SK-N-SH treated with all-trans-retinoic acid at 6 μM for 48 hours (cell line): ENCODE measurements around the gene SLC6A18.

Experiments used
- ATAC-seq: fragments of 200-7000 bp; cut with Tn5 transposase; 3 replicates; pipeline ENCODE4 v1.9.1; 2020; ENCODE audit warnings: mild to moderate bottlenecking, moderate library complexity
- ARNTL ChIP-seq: fragments of 450-650 bp; formaldehyde crosslinking; IDR thresholded peaks from 2 replicates; pipeline ENCODE4 v1.5.0; 2020; ENCODE audit warnings: low read depth, mild to moderate bottlenecking, moderate library complexity, borderline replicate concordance
- BACH2 ChIP-seq: fragments of 250-450 bp; sonication (Bioruptor Pico); IDR thresholded peaks from 2 replicates; pipeline ENCODE4 v1.9.0; 2021; ENCODE audit warnings: mild to moderate bottlenecking, borderline replicate concordance
- CREB5 ChIP-seq: fragments of 250-450 bp; sonication (Bioruptor Pico); IDR thresholded peaks from 2 replicates; pipeline ENCODE4 v1.5.1; 2020; ENCODE audit warnings: low read depth, mild to moderate bottlenecking, moderate library complexity
- CSDC2 ChIP-seq: fragments of 250-450 bp; sonication (Bioruptor Pico); IDR thresholded peaks from 2 replicates; pipeline ENCODE4 v1.5.0; 2020; ENCODE audit warnings: mild to moderate bottlenecking, moderate library complexity
- CSRNP3 ChIP-seq: fragments of 250-450 bp; sonication (Bioruptor Pico); IDR thresholded peaks from 2 replicates; pipeline ENCODE4 v1.5.1; 2021; ENCODE audit warnings: mild to moderate bottlenecking, moderate library complexity
- ESRRG ChIP-seq: fragments of 250-450 bp; sonication (Bioruptor Pico); IDR thresholded peaks from 2 replicates; pipeline ENCODE4 v1.6.1; 2021; ENCODE audit warnings: mild to moderate bottlenecking
- GLIS3 ChIP-seq: fragments of 250-450 bp; sonication (Bioruptor Pico); IDR thresholded peaks from 2 replicates; pipeline ENCODE4 v1.5.0; 2020; ENCODE audit warnings: mild to moderate bottlenecking, moderate library complexity
- ISL1 ChIP-seq: fragments of 250-450 bp; sonication (Bioruptor Pico); IDR thresholded peaks from 2 replicates; pipeline ENCODE4 v2.1.2; 2022; ENCODE audit warnings: mild to moderate bottlenecking, moderate library complexity
- OSR1 ChIP-seq: fragments of 250-450 bp; sonication (Bioruptor Pico); IDR thresholded peaks from 2 replicates; pipeline ENCODE4 v1.8.0; 2022; ENCODE audit warnings: moderate library complexity, mild to moderate bottlenecking, inconsistent platforms
- POU6F1 ChIP-seq: fragments of 250-450 bp; sonication (Bioruptor Pico); IDR thresholded peaks from 2 replicates; pipeline ENCODE4 v1.8.0; 2021; ENCODE audit warnings: low read depth, mild to moderate bottlenecking, moderate library complexity, borderline replicate concordance
- PPARA ChIP-seq: fragments of 250-450 bp; sonication (Bioruptor Pico); IDR thresholded peaks from 2 replicates; pipeline ENCODE4 v1.5.0; 2020; ENCODE audit warnings: mild to moderate bottlenecking, borderline replicate concordance
- RARB ChIP-seq: fragments of 250-450 bp; sonication (Bioruptor Pico); IDR thresholded peaks from 2 replicates; pipeline ENCODE4 v1.8.0; 2021; ENCODE audit warnings: mild to moderate bottlenecking, moderate library complexity
- SNAI2 ChIP-seq: fragments of 250-450 bp; sonication (Bioruptor Pico); IDR thresholded peaks from 2 replicates; pipeline ENCODE4 v1.5.0; 2020; ENCODE audit warnings: mild to moderate bottlenecking, moderate library complexity
- TCF4 ChIP-seq: fragments of 250-450 bp; sonication (Bioruptor Pico); IDR thresholded peaks from 2 replicates; pipeline ENCODE4 v1.8.0; 2021; ENCODE audit warnings: mild to moderate bottlenecking, moderate library complexity, borderline replicate concordance
- TOX ChIP-seq: fragments of 250-450 bp; sonication (Bioruptor Pico); IDR thresholded peaks from 2 replicates; pipeline ENCODE4 v1.8.0; 2021; ENCODE audit warnings: mild to moderate bottlenecking, moderate library complexity, borderline replicate concordance
- TSHZ2 ChIP-seq: fragments of 250-450 bp; sonication (Bioruptor Pico); IDR thresholded peaks from 2 replicates; pipeline ENCODE4 v1.5.0; 2020; ENCODE audit warnings: mild to moderate bottlenecking, moderate library complexity
- ZC3H10 ChIP-seq: fragments of 250-450 bp; sonication (Bioruptor Pico); IDR thresholded peaks from 2 replicates; pipeline ENCODE4 v1.5.1; 2021; ENCODE audit warnings: mild to moderate bottlenecking, moderate library complexity
- ZFP3 ChIP-seq: fragments of 250-450 bp; sonication (Bioruptor Pico); IDR thresholded peaks from 2 replicates; pipeline ENCODE4 v1.5.0; 2020; ENCODE audit warnings: mild to moderate bottlenecking, moderate library complexity
- ZFP30 ChIP-seq: fragments of 450-650 bp; formaldehyde crosslinking; IDR thresholded peaks from 2 replicates; pipeline ENCODE4 v1.5.0; 2022; ENCODE audit warnings: mild to moderate bottlenecking, moderate library complexity
- ZNF565 ChIP-seq: fragments of 450-650 bp; formaldehyde crosslinking; conservative IDR thresholded peaks from 2 replicates; pipeline ENCODE4 v1.5.0; 2020; ENCODE audit warnings: low read depth, mild to moderate bottlenecking, moderate library complexity
- ZNF70 ChIP-seq: fragments of 450-650 bp; formaldehyde crosslinking; IDR thresholded peaks from 2 replicates; pipeline ENCODE4 v1.5.0; 2020; ENCODE audit warnings: mild to moderate bottlenecking, moderate library complexity
- ZNF8 ChIP-seq: fragments of 450-650 bp; formaldehyde crosslinking; IDR thresholded peaks from 2 replicates; pipeline ENCODE4 v1.5.0; 2020; ENCODE audit warnings: mild to moderate bottlenecking, moderate library complexity

SLC6A18 gene

GRCh38 chr5:1189269-1189668 lies 35.9 kb upstream of the SLC6A18 start (continued):
- no peak for TF ChIP-seq POU6F1
- TF ChIP-seq ARNTL (CRISPR knock-in tag), result no peak
- TF ChIP-seq ZFP30, result no peak
- no peak for TF ChIP-seq OSR1 (CRISPR knock-in tag)

GRCh38 chr5:1190278-1190677 lies 34.9 kb upstream of the SLC6A18 start:
- TF ChIP-seq PPARA (no peak), TCF4 (CRISPR knock-in tag) (no peak), GLIS3 (CRISPR knock-in tag) (no peak)
- no peak for ATAC-seq

- ATAC-seq, result no peak
Observed at GRCh38 chr5:1190837-1191239, 34.3 kb upstream of the SLC6A18 start.

GRCh38 chr5:1192971-1193590 lies 32.1 kb upstream of the SLC6A18 start:
- TF ChIP-seq CSDC2 (CRISPR knock-in tag), result no peak
- no peak for TF ChIP-seq ESRRG (CRISPR knock-in tag)
- TF ChIP-seq ISL1 (CRISPR knock-in tag), result no peak
- TF ChIP-seq ZNF8 (CRISPR knock-in tag), result no peak
- TF ChIP-seq ZC3H10 (CRISPR knock-in tag), result no peak
- no peak for TF ChIP-seq ZNF565 (CRISPR knock-in tag)
- no peak for TF ChIP-seq ZFP30
- TF ChIP-seq ARNTL (CRISPR knock-in tag), result no peak
- no peak for TF ChIP-seq CREB5 (CRISPR knock-in tag)
- TF ChIP-seq RARB (CRISPR knock-in tag), result no peak
- ATAC-seq, result no peak

More at GRCh38 chr5:1190837-1191239, 34.3 kb upstream of the SLC6A18 start:
- TF ChIP-seq POU6F1, result no peak
- no peak for TF ChIP-seq SNAI2 (CRISPR knock-in tag)
- no peak for TF ChIP-seq ZNF70 (CRISPR knock-in tag)
- TF ChIP-seq TOX (CRISPR knock-in tag), result no peak
- TF ChIP-seq, all 23 proteins: peak for 0

GRCh38 chr5:1193591-1193985 lies 31.6 kb upstream of the SLC6A18 start:
- ATAC-seq, result no peak
- TF ChIP-seq TOX (CRISPR knock-in tag), result no peak
- TF ChIP-seq ZC3H10 (CRISPR knock-in tag), result no peak
- TF ChIP-seq ZNF8 (CRISPR knock-in tag), result no peak
- no peak for TF ChIP-seq PPARA
- no peak for TF ChIP-seq GLIS3 (CRISPR knock-in tag)
- no peak for TF ChIP-seq CREB5 (CRISPR knock-in tag)
- no peak for TF ChIP-seq ZFP30
- no peak for TF ChIP-seq ZNF565 (CRISPR knock-in tag)
- TF ChIP-seq BACH2, result no peak
- no peak for TF ChIP-seq ZFP3 (CRISPR knock-in tag)
- no peak for TF ChIP-seq ARNTL (CRISPR knock-in tag)
- TF ChIP-seq CSDC2 (CRISPR knock-in tag), result no peak
- TF ChIP-seq POU6F1, result no peak
- TF ChIP-seq ISL1 (CRISPR knock-in tag), result no peak
- no peak for TF ChIP-seq TSHZ2
- no peak for TF ChIP-seq CSRNP3 (CRISPR knock-in tag)
- TF ChIP-seq, all 23 proteins: peak for 0
